OCI-LY1 (cell line): ENCODE measurements around the gene PDE4D.

Experiments
- H2AFZ ChIP-seq: fragments of 200-600 bp; sonication (generic), shearing (Covaris generic); 2 replicates; pipeline ENCODE4 v1.6.0; 2014; ENCODE audit warnings: antibody characterized with exemption, mild to moderate bottlenecking, low read length
- H3F3A ChIP-seq: fragments of 200-600 bp; sonication (generic), shearing (Covaris generic); 2 replicates; pipeline ENCODE4 v1.6.0; 2014; ENCODE audit warnings: mild to moderate bottlenecking, antibody characterized with exemption, low read length, moderate library complexity; ENCODE audit not compliant: insufficient read depth
- H3K27ac ChIP-seq: fragments of 200-600 bp; sonication (generic); 2 replicates; pipeline ENCODE4 v1.5.1; 2014; ENCODE audit warnings: low read length, mixed run types, mild to moderate bottlenecking, low read depth; ENCODE audit not compliant: poor library complexity, severe bottlenecking
- H3K27me3 ChIP-seq: fragments of 200-600 bp; sonication (generic); 2 replicates; pipeline ENCODE4 v1.6.0; 2014; ENCODE audit warnings: antibody characterized with exemption, mild to moderate bottlenecking, low read length, moderate library complexity; ENCODE audit not compliant: insufficient read depth
- H3K36me3 ChIP-seq: fragments of 200-600 bp; sonication (generic); 2 replicates; pipeline ENCODE4 v1.6.1; 2014; ENCODE audit warnings: mild to moderate bottlenecking, antibody characterized with exemption, low read length, moderate library complexity, mixed read lengths; ENCODE audit not compliant: insufficient read depth
- H3K4me1 ChIP-seq: fragments of 200-600 bp; sonication (generic); 2 replicates; pipeline ENCODE4 v1.5.1; 2014; ENCODE audit warnings: mild to moderate bottlenecking, low read length, moderate library complexity; ENCODE audit not compliant: insufficient read depth, severe bottlenecking
- H3K4me2 ChIP-seq: fragments of 200-600 bp; sonication (generic), shearing (Covaris generic); 2 replicates; pipeline ENCODE4 v1.6.1; 2014; ENCODE audit warnings: low read length
- H3K4me3 ChIP-seq: fragments of 200-600 bp; sonication (generic); 2 replicates; pipeline ENCODE4 v1.5.1; 2014; ENCODE audit warnings: low read length, low read depth, mild to moderate bottlenecking, mixed read lengths; ENCODE audit not compliant: poor library complexity, severe bottlenecking
- H3K79me2 ChIP-seq: fragments of 200-600 bp; shearing (Covaris generic); 2 replicates; pipeline ENCODE4 v1.6.1; 2016; ENCODE audit warnings: mixed run types, low read length, mixed read lengths; ENCODE audit not compliant: insufficient read depth
- H3K9ac ChIP-seq: fragments of 200-600 bp; sonication (generic), shearing (Covaris generic); 2 replicates; pipeline ENCODE4 v1.6.1; 2014; ENCODE audit warnings: mild to moderate bottlenecking, low read length, mixed read lengths
- H3K9me2 ChIP-seq: fragments of 200-600 bp; sonication (generic), shearing (Covaris generic); 2 replicates; pipeline ENCODE4 v1.6.1; 2014; ENCODE audit warnings: low read depth, mild to moderate bottlenecking, low read length, mixed read lengths
- H3K9me3 ChIP-seq: fragments of 200-600 bp; shearing (Covaris generic); 2 replicates; pipeline ENCODE4 v1.6.1; 2014; ENCODE audit warnings: low read length, mixed read lengths
- H4K20me1 ChIP-seq: fragments of 200-600 bp; sonication (generic), shearing (Covaris generic); 2 replicates; pipeline ENCODE4 v1.6.0; 2016; ENCODE audit warnings: mild to moderate bottlenecking, low read length; ENCODE audit not compliant: insufficient read depth
- CTCF ChIP-seq: fragments of 200-600 bp; sonication (generic), shearing (Covaris generic); IDR thresholded peaks from 2 replicates; pipeline ENCODE4 v1.5.1; 2017; ENCODE audit warnings: mild to moderate bottlenecking, antibody characterized with exemption, low read length, moderate library complexity, mixed read lengths
- EZH2 ChIP-seq: fragments of 200-600 bp; sonication (generic), shearing (Covaris generic); IDR thresholded peaks from 2 replicates; pipeline ENCODE4 v1.8.0; 2017; ENCODE audit warnings: borderline replicate concordance, mixed run types, mild to moderate bottlenecking, antibody characterized with exemption, low read length, moderate library complexity, mixed read lengths

The PDE4D gene

DNA sequence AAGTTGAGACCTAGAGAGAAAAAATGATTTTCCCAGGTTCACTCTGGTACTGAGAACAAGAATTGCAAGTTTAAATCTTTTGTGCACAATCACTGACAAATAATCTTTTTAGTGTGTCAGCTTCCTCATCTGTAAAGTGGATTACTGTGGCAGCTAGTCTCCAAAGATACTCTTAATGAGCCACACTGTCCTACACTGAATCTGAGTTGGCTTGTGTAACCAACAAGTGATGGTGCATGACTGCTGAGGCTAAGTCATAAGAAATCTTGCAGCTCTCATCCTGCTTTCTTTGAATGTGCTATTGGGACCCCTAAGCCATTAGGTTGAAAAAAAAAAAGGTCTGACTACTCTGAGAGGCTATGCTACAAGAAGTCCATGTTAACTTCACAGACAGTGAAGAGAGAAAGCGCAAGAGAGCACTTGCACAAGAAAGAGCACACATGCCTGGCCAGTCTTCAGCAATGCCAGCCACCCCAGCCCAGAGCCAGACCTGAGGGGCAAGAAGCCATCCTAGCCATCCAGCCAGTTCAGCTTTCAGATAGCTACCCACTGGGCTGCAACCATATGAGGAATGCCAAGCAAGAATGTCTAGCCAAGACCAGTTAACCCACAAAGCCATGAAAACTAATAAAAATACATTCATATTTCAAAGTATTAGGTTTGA, 891.2 kb downstream of the PDE4D start:
- H3K36me3 ChIP-seq, result no peaks in the 10 kb centered on the region
- TF ChIP-seq CTCF, result no peak
- TF ChIP-seq EZH2, result no peak
- H2AFZ ChIP-seq, result no peak overlapping the region
- no peaks in the 10 kb centered on the region for H3K9me3 ChIP-seq
- H3K4me1 ChIP-seq, result no peaks in the 10 kb centered on the region
- H3K4me3 ChIP-seq, result no peak overlapping the region
- no peak overlapping the region for H3K27ac ChIP-seq
- no peaks in the 10 kb centered on the region for H3K9me2 ChIP-seq
- H3K4me2 ChIP-seq, result no peak overlapping the region
- no peaks in the 10 kb centered on the region for H3F3A ChIP-seq
- no peaks in the 10 kb centered on the region for H3K27me3 ChIP-seq
- H3K79me2 ChIP-seq, result no peaks in the 10 kb centered on the region
- H4K20me1 ChIP-seq, result no peaks in the 10 kb centered on the region
- no peak overlapping the region for H3K9ac ChIP-seq

- no peaks in the 10 kb centered on the region for H3K4me1 ChIP-seq
- no peak overlapping the region for H3K9ac ChIP-seq
- no peak overlapping the region for H2AFZ ChIP-seq
- no peaks in the 10 kb centered on the region for H3F3A ChIP-seq
- H3K36me3 ChIP-seq, result no peaks in the 10 kb centered on the region
- H3K4me3 ChIP-seq, result no peak overlapping the region
- H3K9me2 ChIP-seq, result no peaks in the 10 kb centered on the region
- H3K27ac ChIP-seq, result no peak overlapping the region
- no peaks in the 10 kb centered on the region for H3K27me3 ChIP-seq
- no peak overlapping the region for H3K4me2 ChIP-seq
- no peaks in the 10 kb centered on the region for H3K9me3 ChIP-seq
- no peaks in the 10 kb centered on the region for H3K79me2 ChIP-seq
- no peaks in the 10 kb centered on the region for H4K20me1 ChIP-seq
- TF ChIP-seq EZH2 (no peak), CTCF (no peak)
Observed at GRCh38 chr5:59001716-59002115, 891.8 kb downstream of the PDE4D start.

DNA sequence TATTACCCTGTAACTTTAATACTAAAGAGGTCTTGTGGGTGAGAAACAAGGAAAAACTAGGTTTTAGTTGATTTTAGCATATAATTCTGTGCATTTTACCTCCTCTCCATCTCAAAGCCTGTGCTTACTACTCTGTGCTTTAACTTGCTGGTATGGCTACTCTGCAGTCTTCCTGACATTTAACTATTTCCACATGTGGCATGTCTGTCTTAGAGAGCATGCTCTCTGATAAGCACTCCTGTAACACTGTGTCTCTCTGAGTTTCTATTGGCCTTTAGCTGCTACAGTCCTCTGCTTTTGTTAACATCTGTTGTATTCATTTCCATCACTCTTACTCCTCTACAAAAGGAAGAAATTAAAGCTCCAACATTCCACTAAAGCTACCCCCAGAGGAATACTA, 892.4 kb downstream of the PDE4D start:
- H3K4me1 ChIP-seq, result no peaks in the 10 kb centered on the region
- no peak overlapping the region for H3K9ac ChIP-seq
- no peaks in the 10 kb centered on the region for H3K79me2 ChIP-seq
- TF ChIP-seq EZH2 (no peak), CTCF (no peak)
- H3K9me2 ChIP-seq, result no peaks in the 10 kb centered on the region
- H3K9me3 ChIP-seq, result no peaks in the 10 kb centered on the region
- H3K4me3 ChIP-seq, result no peak overlapping the region
- no peak overlapping the region for H3K4me2 ChIP-seq
- H3K27me3 ChIP-seq, result no peaks in the 10 kb centered on the region
- no peaks in the 10 kb centered on the region for H3F3A ChIP-seq
- no peak overlapping the region for H2AFZ ChIP-seq
- no peak overlapping the region for H3K27ac ChIP-seq
- H4K20me1 ChIP-seq, result no peaks in the 10 kb centered on the region
- no peaks in the 10 kb centered on the region for H3K36me3 ChIP-seq
